GM11168 (cell line): ENCODE measurements around the gene ZFAND6.

Experiments
- in situ Hi-C: fragments of 300-500 bp; cut with MboI; formaldehyde crosslinking; loops from one replicate; pipeline ENCODE4 v1.12.0; 2022; ENCODE audit warnings: low sequenced_read_pairs; ENCODE audit not compliant: unreplicated experiment

Gene ZFAND6

GRCh38 chr15:80161468-80162016, 102.1 kb downstream of the ZFAND6 start:
- in situ Hi-C loops: loop anchor here (25.0 kb wide), 1 partner anchor 174 kb away; no protein-coding TSS in a partner anchor

- in situ Hi-C loops: loop anchor here (25.0 kb wide), 1 partner anchor 175 kb away; no protein-coding TSS in a partner anchor
Measured at GRCh38 chr15:80162059-80162554, 102.6 kb downstream of the ZFAND6 start.

- in situ Hi-C loops: loop anchor here (25.0 kb wide), 1 partner anchor 176 kb away; no protein-coding TSS in a partner anchor
Measured at GRCh38 chr15:80163217-80163616, 103.7 kb downstream of the ZFAND6 start.

- in situ Hi-C loops: loop anchor here (25.0 kb wide), 1 partner anchor 177 kb away; no protein-coding TSS in a partner anchor
Measured at GRCh38 chr15:80163897-80164296, 104.4 kb downstream of the ZFAND6 start.

- in situ Hi-C loops: loop anchor here (25.0 kb wide), 1 partner anchor 181 kb away; no protein-coding TSS in a partner anchor
Measured at GRCh38 chr15:80167936-80168335, 108.5 kb downstream of the ZFAND6 start.

GRCh38 chr15:80168421-80168820, 108.9 kb downstream of the ZFAND6 start:
- in situ Hi-C loops: loop anchor here (25.0 kb wide), 1 partner anchor 181 kb away; no protein-coding TSS in a partner anchor

GRCh38 chr15:80169768-80170357, 110.4 kb downstream of the ZFAND6 start:
- in situ Hi-C loops: loop anchor here (5.0 to 25.0 kb wide), 2 partner anchors 183 to 278 kb away; no protein-coding TSS in a partner anchor

GRCh38 chr15:80170596-80170995, 111.1 kb downstream of the ZFAND6 start:
- in situ Hi-C loops: loop anchor here (5.0 to 25.0 kb wide), 2 partner anchors 183 to 278 kb away; no protein-coding TSS in a partner anchor

- in situ Hi-C loops: loop anchor here (5.0 to 25.0 kb wide), 2 partner anchors 184 to 279 kb away; no protein-coding TSS in a partner anchor
Measured at GRCh38 chr15:80171787-80172186, 112.3 kb downstream of the ZFAND6 start.

- in situ Hi-C loops: loop anchor here (5.0 to 25.0 kb wide), 2 partner anchors 185 to 280 kb away; no protein-coding TSS in a partner anchor
Measured at GRCh38 chr15:80172401-80172800, 112.9 kb downstream of the ZFAND6 start.

- in situ Hi-C loops: loop anchor here (5.0 to 25.0 kb wide), 2 partner anchors 186 to 281 kb away; no protein-coding TSS in a partner anchor
Measured at GRCh38 chr15:80173022-80173759, 113.7 kb downstream of the ZFAND6 start.

- in situ Hi-C loops: loop anchor here (5.0 to 25.0 kb wide), 2 partner anchors 187 to 282 kb away; no protein-coding TSS in a partner anchor
Measured at GRCh38 chr15:80174017-80174746, 114.7 kb downstream of the ZFAND6 start.

GRCh38 chr15:80175436-80175835, 116.0 kb downstream of the ZFAND6 start:
- in situ Hi-C loops: no loop called here

- in situ Hi-C loops: no loop called here
Measured at GRCh38 chr15:80176443-80176842, 117.0 kb downstream of the ZFAND6 start.

GRCh38 chr15:80177156-80177555, 117.7 kb downstream of the ZFAND6 start:
- in situ Hi-C loops: no loop called here

GRCh38 chr15:80179025-80179759, 119.7 kb downstream of the ZFAND6 start:
- in situ Hi-C loops: no loop called here

- in situ Hi-C loops: no loop called here
Measured at GRCh38 chr15:80179935-80180334, 120.5 kb downstream of the ZFAND6 start.

- in situ Hi-C loops: no loop called here
Measured at GRCh38 chr15:80180468-80180867, 121.0 kb downstream of the ZFAND6 start.

- in situ Hi-C loops: no loop called here
Measured at GRCh38 chr15:80180986-80181385, 121.5 kb downstream of the ZFAND6 start.
